Keratinocyte (primary cell): ENCODE data around the gene PIP. TPM values are rescaled to one million over a fixed set of nuclear protein-coding genes. Genes with fewer than 3 reads are reported as not detected.

Experiments
- DNase-seq: peaks from one replicate; pipeline ENCODE4 v3.0.0-alpha.2; 2011; ENCODE audit warnings: low read depth, missing footprints, low spot score
- FAIRE-seq: peaks from 2 replicates; lab custom pipeline; 2011; peaks lifted over from hg19 to GRCh38; lab: Jason Lieb, UNC
- H2AFZ ChIP-seq: 2 replicates; pipeline ENCODE4 v1.6.0; 2012; ENCODE audit warnings: low read length, control low read depth, inconsistent platforms; ENCODE audit not compliant: control insufficient read depth
- H3K27ac ChIP-seq: 2 replicates; pipeline ENCODE4 v1.5.1; 2011; ENCODE audit warnings: low read length; ENCODE audit not compliant: control insufficient read depth, insufficient read depth
- H3K27me3 ChIP-seq: 3 replicates; pipeline ENCODE4 v1.6.0; 2011; ENCODE audit warnings: low read length; ENCODE audit not compliant: control insufficient read depth, insufficient read depth; ENCODE audit errors: extremely low read depth
- H3K36me3 ChIP-seq, 2 experiments: 2 replicates in 1 of 2; 3 replicates in 1 of 2; pipeline ENCODE4 v1.5.1; 2011; ENCODE audit warnings: low read length in 2 of 2, mild to moderate bottlenecking in 1 of 2; ENCODE audit not compliant: control insufficient read depth in 2 of 2, insufficient read depth in 2 of 2; ENCODE audit errors: extremely low read depth in 1 of 2
- H3K4me1 ChIP-seq: 3 replicates; pipeline ENCODE4 v1.5.1; 2011; ENCODE audit warnings: low read length; ENCODE audit not compliant: control insufficient read depth, insufficient read depth; ENCODE audit errors: extremely low read depth
- H3K4me2 ChIP-seq: 3 replicates; pipeline ENCODE4 v1.6.0; 2011; ENCODE audit warnings: low read depth, low read length; ENCODE audit not compliant: control insufficient read depth, insufficient read depth; ENCODE audit errors: extremely low read depth
- H3K4me3 ChIP-seq, 3 experiments: fragments of 200-600 bp in 1 of 3; sonication (generic) in 1 of 3; 2 replicates in 2 of 3; 3 replicates in 1 of 3; pipeline ENCODE4 v1.5.1; 2011 to 2016; ENCODE audit warnings: low read length in 3 of 3, mild to moderate bottlenecking in 3 of 3, control low read depth in 2 of 3, inconsistent platforms in 1 of 3, low read depth in 1 of 3, mixed read lengths in 1 of 3, mixed run types in 1 of 3, moderate library complexity in 1 of 3; ENCODE audit not compliant: control insufficient read depth in 2 of 3, insufficient read depth in 2 of 3; ENCODE audit errors: extremely low read depth in 1 of 3
- H3K79me2 ChIP-seq: 2 replicates; pipeline ENCODE4 v1.6.0; 2012; ENCODE audit warnings: low read length; ENCODE audit not compliant: control insufficient read depth, insufficient read depth
- H3K9ac ChIP-seq: 3 replicates; pipeline ENCODE4 v1.6.0; 2011; ENCODE audit warnings: low read length; ENCODE audit not compliant: control insufficient read depth, insufficient read depth; ENCODE audit errors: extremely low read depth
- H3K9me1 ChIP-seq: 3 replicates; pipeline ENCODE4 v1.6.0; 2011; ENCODE audit warnings: low read length; ENCODE audit not compliant: control insufficient read depth, insufficient read depth; ENCODE audit errors: extremely low read depth
- H3K9me3 ChIP-seq: 2 replicates; pipeline ENCODE4 v1.5.1; 2012; ENCODE audit warnings: low read depth, low read length; ENCODE audit not compliant: control insufficient read depth
- H4K20me1 ChIP-seq: 3 replicates; pipeline ENCODE4 v1.6.0; 2011; ENCODE audit warnings: low read length; ENCODE audit not compliant: control insufficient read depth, insufficient read depth; ENCODE audit errors: extremely low read depth
- EZH2 ChIP-seq: IDR thresholded peaks from one replicate; pipeline ENCODE4 v1.6.1; 2012; ENCODE audit warnings: inconsistent platforms, mild to moderate bottlenecking, low read length, moderate library complexity
- dilution Hi-C: fragments of 300-500 bp; cut with MboI; formaldehyde crosslinking; loops from one replicate; pipeline ENCODE4 v1.7.0; 2020; ENCODE audit warnings: low sequenced_read_pairs; ENCODE audit not compliant: extremely low pct_ligation_motif_present
- polyA plus RNA-seq, 5 experiments: library from polyadenylated mRNA; depleted of rRNA in 3 of 5; stranded (reverse) in 3 of 5; stranded (forward) in 1 of 5; unstranded in 1 of 5; fragments of >200 nt; gene quantifications; 1 replicate in 1 of 5; 2 replicates in 3 of 5; 3 replicates in 1 of 5; pipeline versions ENCODE4 v1.2.1 to v1.2.3, GENCODE V29; 2011 to 2012; ENCODE audit warnings: missing spikeins in 2 of 5, low read depth in 1 of 5, low replicate concordance in 1 of 5
- TF ChIP-seq, protein P1 (sequence below), 3 experiments: IDR thresholded peaks in 1 of 3; conservative IDR thresholded peaks in 1 of 3; optimal IDR thresholded peaks in 1 of 3; 2 replicates in 2 of 3; 3 replicates in 1 of 3; pipeline versions ENCODE3 to v1.5.1; 2011; ENCODE audit warnings: low read length in 3 of 3, mild to moderate bottlenecking in 3 of 3, moderate library complexity in 2 of 3, control low read depth in 1 of 3, inconsistent platforms in 1 of 3; ENCODE audit not compliant: insufficient read depth in 2 of 3; ENCODE audit errors: extremely low read depth in 1 of 3

PIP gene
- polyA plus RNA-seq, 1 donor (not counting 4 experiments of a cell fraction or from before 2014, with no cell fraction given): not detected

DNA sequence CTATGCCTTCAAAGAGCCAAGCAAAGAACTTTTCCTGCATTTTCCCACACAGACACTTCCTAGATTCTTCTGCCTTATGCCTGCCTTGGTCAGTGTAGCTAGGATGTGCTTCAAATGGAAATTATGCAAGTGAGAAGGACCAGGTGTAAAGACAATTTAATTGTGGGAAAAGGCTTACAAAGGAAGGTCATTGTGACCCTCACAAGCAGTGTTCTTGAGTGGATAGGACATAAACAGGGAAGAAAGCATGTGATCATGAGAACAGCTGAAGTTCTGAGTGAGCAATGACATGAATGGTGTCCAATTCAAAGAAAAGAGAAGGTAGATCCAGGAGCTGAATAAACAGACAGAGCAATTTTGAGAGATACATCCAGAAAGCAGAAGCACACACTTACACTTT lies 1.3 kb upstream of the PIP start:
- H3K4me1 ChIP-seq: no peaks in the 10 kb centered on the region
- no peaks in the 10 kb centered on the region for H3K36me3 ChIP-seq
- no peak overlapping the region for H3K4me2 ChIP-seq
- H2AFZ ChIP-seq: no peak overlapping the region
- no peak for DNase-seq
- dilution Hi-C loops: no loop called here
- H3K4me3 ChIP-seq: no peak overlapping the region
- no peaks in the 10 kb centered on the region for H3K27me3 ChIP-seq
- no peak overlapping the region for H3K27ac ChIP-seq
- no peak for FAIRE-seq
- H3K9me3 ChIP-seq: no peaks in the 10 kb centered on the region
- H4K20me1 ChIP-seq: no peaks in the 10 kb centered on the region
- TF ChIP-seq EZH2: no peak
- TF ChIP-seq, protein P1, sequence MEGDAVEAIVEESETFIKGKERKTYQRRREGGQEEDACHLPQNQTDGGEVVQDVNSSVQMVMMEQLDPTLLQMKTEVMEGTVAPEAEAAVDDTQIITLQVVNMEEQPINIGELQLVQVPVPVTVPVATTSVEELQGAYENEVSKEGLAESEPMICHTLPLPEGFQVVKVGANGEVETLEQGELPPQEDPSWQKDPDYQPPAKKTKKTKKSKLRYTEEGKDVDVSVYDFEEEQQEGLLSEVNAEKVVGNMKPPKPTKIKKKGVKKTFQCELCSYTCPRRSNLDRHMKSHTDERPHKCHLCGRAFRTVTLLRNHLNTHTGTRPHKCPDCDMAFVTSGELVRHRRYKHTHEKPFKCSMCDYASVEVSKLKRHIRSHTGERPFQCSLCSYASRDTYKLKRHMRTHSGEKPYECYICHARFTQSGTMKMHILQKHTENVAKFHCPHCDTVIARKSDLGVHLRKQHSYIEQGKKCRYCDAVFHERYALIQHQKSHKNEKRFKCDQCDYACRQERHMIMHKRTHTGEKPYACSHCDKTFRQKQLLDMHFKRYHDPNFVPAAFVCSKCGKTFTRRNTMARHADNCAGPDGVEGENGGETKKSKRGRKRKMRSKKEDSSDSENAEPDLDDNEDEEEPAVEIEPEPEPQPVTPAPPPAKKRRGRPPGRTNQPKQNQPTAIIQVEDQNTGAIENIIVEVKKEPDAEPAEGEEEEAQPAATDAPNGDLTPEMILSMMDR (optimal IDR thresholded peaks at IDR 0.05 in 1 of 3, IDR thresholded peaks at IDR 0.05 in 1 of 3, conservative IDR thresholded peaks at IDR 0.05 in 1 of 3; ENCODE audit: extremely low read depth in 1 of 3, insufficient read depth in 2 of 3, low read length in 3 of 3): no peak
- no peaks in the 10 kb centered on the region for H3K9me1 ChIP-seq
- no peaks in the 10 kb centered on the region for H3K79me2 ChIP-seq
- H3K9ac ChIP-seq: no peak overlapping the region

DNA sequence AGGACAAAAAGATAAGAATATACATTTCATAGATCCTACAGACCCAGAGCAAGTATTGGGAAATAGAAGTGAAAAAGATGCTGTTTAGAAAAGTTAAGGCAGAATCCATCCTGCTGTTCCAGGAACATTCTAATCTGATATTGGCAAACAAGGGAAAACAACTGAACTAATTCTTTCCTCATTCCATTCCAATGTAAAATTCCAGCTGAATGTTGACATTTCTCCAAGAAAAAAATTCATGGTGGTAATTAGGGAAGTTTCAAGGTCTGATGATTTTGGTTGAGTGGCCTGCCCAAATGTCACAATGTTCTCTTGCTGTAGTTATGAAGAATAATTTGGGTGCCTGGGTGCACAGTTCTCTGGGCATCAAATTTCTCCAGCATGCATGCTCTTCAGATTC lies 15.2 kb downstream of the PIP start:
- Histone ChIP-seq H3K9me1 (no peaks in the 10 kb centered on the region), H4K20me1 (no peaks in the 10 kb centered on the region), H3K4me2 (no peak overlapping the region), H3K9ac (no peak overlapping the region), H3K27ac (no peak overlapping the region), H3K4me3 (no peak overlapping the region), H2AFZ (no peak overlapping the region), H3K79me2 (no peaks in the 10 kb centered on the region), H3K4me1 (no peaks in the 10 kb centered on the region), H3K36me3 (no peaks in the 10 kb centered on the region), H3K9me3 (no peaks in the 10 kb centered on the region), H3K27me3 (no peaks in the 10 kb centered on the region)
- DNase-seq (no peak), FAIRE-seq (no peak)
- dilution Hi-C loops: no loop called here
- TF ChIP-seq EZH2: no peak
- TF ChIP-seq, protein P1 (optimal IDR thresholded peaks at IDR 0.05 in 1 of 3, IDR thresholded peaks at IDR 0.05 in 1 of 3, conservative IDR thresholded peaks at IDR 0.05 in 1 of 3; ENCODE audit: extremely low read depth in 1 of 3, insufficient read depth in 2 of 3, low read length in 3 of 3): no peak
